ENCODE measurements around the gene NCOA7. TPM values are rescaled to one million over a fixed set of nuclear protein-coding genes. Genes with fewer than 3 reads are reported as not detected.

Gene NCOA7
- total and polyA plus RNA-seq, 10 of the 15 experiments (the other 5 are each of a cell fraction or from before 2014, with no cell fraction given), result 18.9 to 50.3 (median 34.2) TPM

GRCh38 chr6:125779924-125780539 is 10.7 kb upstream of the NCOA7 start:
- WGBS (ENCODE audit: insufficient coverage, insufficient replicate concordance, low lambda C conversion rate, missing lambda C conversion rate), result 9% methylated on average over 17 of the region's 17 CpGs
- RAD21 ChIA-PET (ENCODE audit: unreplicated experiment), result interaction anchor here (0.7 to 5.0 kb wide), 18 partner anchors 10 to 277 kb away, joined by 3 to 101 read pairs (median 8); partner anchors contain the start of genes HINT3 and NCOA7
- TF ChIP-seq HCFC1 (IDR thresholded peaks at IDR 0.05; ENCODE audit: low read length), result peak; percentile 42; the same call in 1 of the 2 replicates
- peak; percentile 55; the same call in 1 of the 2 replicates for TF ChIP-seq IRF4 (IDR thresholded peaks at IDR 0.05; ENCODE audit: low read depth, low read length)
- TF ChIP-seq E2F8 (IDR thresholded peaks at IDR 0.05; ENCODE audit: low read depth, partially characterized antibody), result peak; percentile 68
- peak; percentile 70 for TF ChIP-seq MLLT1 (IDR thresholded peaks at IDR 0.05)
- peak; percentile 58 to 65 for TF ChIP-seq IKZF2 (IDR thresholded peaks at IDR 0.05)
- peak; percentile 75 for TF ChIP-seq NBN (IDR thresholded peaks at IDR 0.05)
- peak; percentile 98 for TF ChIP-seq TARDBP (IDR thresholded peaks at IDR 0.05; ENCODE audit: borderline replicate concordance)
- TF ChIP-seq MYC (IDR thresholded peaks at IDR 0.05; ENCODE audit: insufficient read depth, insufficient read length, insufficient replicate concordance, low read length, severe bottlenecking), result no peak
- TF ChIP-seq SP1 (IDR thresholded peaks at IDR 0.05; ENCODE audit: low read depth, low read length), result peak; percentile 17
- TF ChIP-seq ETV6 (conservative IDR thresholded peaks at IDR 0.05 in 1 of 2, IDR thresholded peaks at IDR 0.05 in 1 of 2; ENCODE audit: borderline replicate concordance in 1 of 2, low read depth in 1 of 2), result 0 out of 4 replicates have a peak, but pooled peaks of 1 of the 2 experiments have one; percentile 9
- 0 out of 2 replicates have a peak, but pooled peaks have one; percentile 41 for TF ChIP-seq MEF2A (IDR thresholded peaks at IDR 0.05; ENCODE audit: insufficient read depth, low read depth, low read length)
- TF ChIP-seq YY1 (IDR thresholded peaks at IDR 0.05; ENCODE audit: low read depth, low read length), result peak; percentile 77
- peak in 1 of 3 experiments; percentile 20; a peak in 1 of 6 replicates for TF ChIP-seq CTCF (IDR thresholded peaks at IDR 0.05 in 2 of 3, conservative IDR thresholded peaks at IDR 0.05 in 1 of 3; ENCODE audit: control insufficient read depth in 2 of 3, extremely low read depth in 1 of 3, insufficient read depth in 1 of 3, low read depth in 3 of 3, low read length in 3 of 3)
- no peak for TF ChIP-seq EGR1 (IDR thresholded peaks at IDR 0.05; ENCODE audit: borderline replicate concordance in 1 of 2, low read depth in 2 of 2, low read length in 2 of 2)
- TF ChIP-seq NR2C2 (IDR thresholded peaks at IDR 0.05; ENCODE audit: borderline replicate concordance, control insufficient read depth, insufficient read length, low read depth), result no peak
- peak; percentile 87 for TF ChIP-seq CBFB (IDR thresholded peaks at IDR 0.05; ENCODE audit: low read depth)

More at GRCh38 chr6:125779924-125780539, 10.7 kb upstream of the NCOA7 start:
- Histone ChIP-seq H3K9ac (ENCODE audit: control insufficient read depth, insufficient read depth, low read length) (peak overlapping the region; percentile 78), H2AFZ (ENCODE audit: control insufficient read depth, low read depth, low read length) (peak overlapping the region; percentile 95), H3K9me3 (replicated peaks; ENCODE audit: control insufficient read depth, insufficient read depth, low read length) (no peaks in the 10 kb centered on the region), H3K36me3 (ENCODE audit: control insufficient read depth in 2 of 2, insufficient read depth in 2 of 2, low read length in 1 of 2) (no peaks in the 10 kb centered on the region), H4K20me1 (ENCODE audit: control insufficient read depth, insufficient read depth) (no peaks in the 10 kb centered on the region), H3K79me2 (ENCODE audit: control insufficient read depth, insufficient read depth, low read length) (peaks cover 1% of the 10 kb centered on the region; the same call in 1 of the 2 replicates), H3K27ac (ENCODE audit: control insufficient read depth, insufficient read depth) (peak overlapping the region; percentile 91), H3K4me1 (ENCODE audit: control insufficient read depth, insufficient read depth, low read length) (peaks cover 4% of the 10 kb centered on the region; the same call in 1 of the 2 replicates), H3K4me2 (ENCODE audit: control insufficient read depth, insufficient read depth) (peak overlapping the region; percentile 93), H3K27me3 (replicated peaks in 1 of 2; ENCODE audit: control insufficient read depth in 2 of 2, insufficient read depth in 2 of 2, low read length in 1 of 2) (no peaks in the 10 kb centered on the region), H3K4me3 (peak overlapping the region; percentile 73)
- ChIA-PET SMC1A (ENCODE audit: uncharacterized antibody, unreplicated experiment) (interaction anchor here (0.7 to 9.6 kb wide), 22 partner anchors 12 to 474 kb away, joined by 3 to 179 read pairs (median 9); partner anchors contain the start of genes HINT3, NCOA7 and TRMT11), CTCF (interaction anchor here (1.0 to 23.8 kb wide), 22 partner anchors 13 to 470 kb away, joined by 3 to 505 read pairs (median 18); partner anchors contain the start of genes HINT3, NCOA7 and TRMT11), POLR2A (interaction anchor here (1.4 to 2.4 kb wide), 6 partner anchors 11 to 206 kb away, joined by 5 to 55 read pairs (median 6); partner anchors contain the start of genes NCOA7 and TRMT11)
- BruUV-seq (replicated peaks), result no TSS peak
- DNase-seq (ENCODE audit: low read depth, low spot score), result peak; percentile 92
- in situ Hi-C loops (cut with MboI), result loop anchor here (25.0 kb wide), 1 partner anchor 1507 kb away; no protein-coding TSS in a partner anchor
- FAIRE-seq, result peak; percentile 84
- intact Hi-C loops (cut with micrococcal nuclease; ENCODE audit: unreplicated experiment), result loop anchor here (1.0 to 5.0 kb wide), 3 partner anchors 10 to 207 kb away; partner anchors contain the start of genes HINT3, NCOA7 and TRMT11
- ATAC-seq, result peak; percentile 86

Measured in GM12878 (cell line).